ENCODE measurements around the gene HBS1L.

- no peak for TF ChIP-seq CTCF (conservative IDR thresholded peaks at IDR 0.05; ENCODE audit: low read depth, low read length)
- no peak for TF ChIP-seq RFX5 (IDR thresholded peaks at IDR 0.05; ENCODE audit: low read depth, low read length)
- TF ChIP-seq USF2 (IDR thresholded peaks at IDR 0.05; ENCODE audit: low read depth, low read length) = no peak
- TF ChIP-seq MXI1 (IDR thresholded peaks at IDR 0.05; ENCODE audit: borderline replicate concordance, low read depth, low read length) = no peak
- no peak for TF ChIP-seq ELK1 (IDR thresholded peaks at IDR 0.05; ENCODE audit: borderline replicate concordance, low read depth, low read length)
- TF ChIP-seq MAFK (IDR thresholded peaks at IDR 0.05; ENCODE audit: low read depth, low read length) = no peak
- no peak for TF ChIP-seq RAD21 (IDR thresholded peaks at IDR 0.05; ENCODE audit: low read length)
- no peak for TF ChIP-seq POLR2A (IDR thresholded peaks at IDR 0.05; ENCODE audit: low read depth, low read length)
- no peak for TF ChIP-seq FOS (IDR thresholded peaks at IDR 0.05; ENCODE audit: low read depth, low read length)
- no peak for TF ChIP-seq CEBPB (IDR thresholded peaks at IDR 0.05; ENCODE audit: low read depth, low read length)
- no peak for TF ChIP-seq RCOR1 (IDR thresholded peaks at IDR 0.05; ENCODE audit: insufficient replicate concordance, low read length)
Observed at GRCh38 chr6:135090819-135091218, 36.2 kb upstream of the HBS1L start.

Measured in IMR-90 (cell line).